K562 (cell line): Measurements from ENCODE around the gene WTAP. TPM values are rescaled to one million over a fixed set of nuclear protein-coding genes. Genes with fewer than 3 reads are reported as not detected.

ENCODE experiments used
- CXXC5 ChIP-seq: fragments of 250-450 bp; sonication (Bioruptor Pico); IDR thresholded peaks from 2 replicates; pipeline ENCODE4 v1.8.0; 2022; ENCODE audit warnings: inconsistent platforms, mild to moderate bottlenecking, moderate library complexity
- EP300 ChIP-seq: IDR thresholded peaks from 2 replicates; pipeline ENCODE4 v1.6.1; 2012; ENCODE audit warnings: low read length, improper control_type of control experiment
- ETV1 ChIP-seq: fragments of 450-650 bp; conservative IDR thresholded peaks from 2 replicates; pipeline ENCODE4 v1.6.1; 2016; ENCODE audit warnings: missing genetic modification characterization, control low read depth, low read depth, missing compliant biosample characterization
- FOXJ2 ChIP-seq: fragments of 200-800 bp; sonication (Bioruptor generic); IDR thresholded peaks from 2 replicates; pipeline ENCODE4 v1.6.1; 2016; ENCODE audit warnings: missing genetic modification characterization, missing compliant biosample characterization
- KDM4B ChIP-seq, 2 experiments: fragments of 450-650 bp in 1 of 2; sonication (generic) in 1 of 2; IDR thresholded peaks; 2 replicates each; pipeline ENCODE4 v1.6.1; 2016 to 2017; ENCODE audit warnings: borderline replicate concordance in 2 of 2, antibody characterized with exemption in 1 of 2, low read depth in 1 of 2, mild to moderate bottlenecking in 1 of 2
- MTF1 ChIP-seq: fragments of 250-450 bp; sonication (Bioruptor Pico); IDR thresholded peaks from 2 replicates; pipeline ENCODE4 v1.9.0; 2021; ENCODE audit warnings: moderate library complexity, mild to moderate bottlenecking, inconsistent platforms, borderline replicate concordance
- OTX1 ChIP-seq: fragments of 450-650 bp; formaldehyde crosslinking; IDR thresholded peaks from 2 replicates; pipeline ENCODE4 v1.4.0; 2022; ENCODE audit warnings: mild to moderate bottlenecking
- POU5F1 ChIP-seq: fragments of 150-350 bp; IDR thresholded peaks from 2 replicates; pipeline ENCODE4 v1.6.1; 2014; ENCODE audit warnings: borderline replicate concordance, low read length, low read depth, mild to moderate bottlenecking; ENCODE audit not compliant: partially characterized antibody
- SRSF9 ChIP-seq: fragments of 200-400 bp; formaldehyde crosslinking; IDR thresholded peaks from 2 replicates; pipeline ENCODE4 v1.6.1; 2017; ENCODE audit warnings: low read depth, low read length, borderline replicate concordance
- YBX1 ChIP-seq: fragments of 450-650 bp; IDR thresholded peaks from 2 replicates; pipeline ENCODE4 v1.7.1; 2016; ENCODE audit warnings: mild to moderate bottlenecking
- ZBTB11 ChIP-seq, 3 experiments: fragments of 200-800 bp in 1 of 3; fragments of 250-450 bp in 1 of 3; fragments of 450-650 bp in 1 of 3; sonication (Bioruptor Pico) in 1 of 3; sonication (Bioruptor generic) in 1 of 3; formaldehyde crosslinking in 1 of 3; IDR thresholded peaks; 2 replicates each; pipeline versions ENCODE4 v1.6.1 to v1.8.0; 2016 to 2022; ENCODE audit warnings: mild to moderate bottlenecking in 2 of 3, missing genetic modification characterization in 2 of 3, missing compliant biosample characterization in 1 of 3, moderate library complexity in 1 of 3
- ZKSCAN1 ChIP-seq: fragments of 150-350 bp; IDR thresholded peaks from 2 replicates; pipeline ENCODE4 v1.6.1; 2016; ENCODE audit warnings: low read depth, low read length
- ZNF766 ChIP-seq: fragments of 200-800 bp; sonication (Bioruptor generic); conservative IDR thresholded peaks from 2 replicates; pipeline ENCODE4 v1.6.1; 2016; ENCODE audit warnings: missing genetic modification characterization, missing compliant biosample characterization
- ZNF79 ChIP-seq: fragments of 250-450 bp; sonication (Bioruptor Pico); IDR thresholded peaks from 2 replicates; pipeline ENCODE4 v1.4.0; 2020; ENCODE audit warnings: low read depth, mild to moderate bottlenecking, moderate library complexity
- polyA plus RNA-seq, 8 experiments: library from polyadenylated mRNA; depleted of rRNA in 4 of 8; stranded (reverse) in 5 of 8; unstranded in 3 of 8; fragments of >200 nt; fragmentation: Nextera tagmentation in 2 of 8; fragmentation: Illumina TruSeq in 1 of 8; extraction: Ambion mirVana in 2 of 8; extraction: Trizol in 1 of 8; gene quantifications; 2 replicates each; pipeline versions ENCODE4 v1.2.1 to v1.2.3, GENCODE V29; 2011 to 2014; ENCODE audit warnings: inconsistent platforms in 1 of 8, missing spikeins in 1 of 8
- total RNA-seq, 7 experiments: library from RNA; depleted of rRNA in 6 of 7; stranded (reverse); fragments of >200 nt in 6 of 7; fragmentation: Illumina TruSeq in 2 of 7; extraction: Trizol in 2 of 7; gene quantifications; 2 replicates each; pipeline versions ENCODE4 v1.2.1 to v1.2.3, GENCODE V29; 2011 to 2021; ENCODE audit warnings: low replicate concordance in 1 of 7
- TF ChIP-seq, protein P1 (sequence below), 2 experiments: fragments of 450-650 bp; formaldehyde crosslinking in 1 of 2; IDR thresholded peaks; 2 replicates each; pipeline versions ENCODE4 v1.4.0 to v1.6.1; 2014 to 2020; ENCODE audit warnings: mild to moderate bottlenecking in 2 of 2, borderline replicate concordance in 1 of 2, low read depth in 1 of 2

Gene WTAP
- total and polyA plus RNA-seq, 9 of the 15 experiments (the other 6 are each of a cell fraction or from before 2014, with no cell fraction given): 52.4 to 156 (median 110) TPM

- TF ChIP-seq ZBTB11 (CRISPR knock-in tag; IDR thresholded peaks at IDR 0.05) (peak in 1 of 3 experiments; percentile 87; a peak in 2 of 6 replicates), POU5F1 (no peak), KDM4B (IDR thresholded peaks at IDR 0.05; ENCODE audit: borderline replicate concordance in 2 of 2, low read depth in 1 of 2) (peak in 1 of 2 experiments; percentile 61; a peak in 1 of 4 replicates), OTX1 (CRISPR knock-in tag) (peak; percentile 79; the same call in 1 of the 2 replicates), CXXC5 (CRISPR knock-in tag) (no peak; the same call in 1 of the 2 replicates), ETV1 (tag) (peak; percentile 22; the same call in 1 of the 2 replicates), ZNF766 (CRISPR knock-in tag) (peak; percentile 77; the same call in 1 of the 2 replicates), MTF1 (CRISPR knock-in tag) (peak; percentile 49; the same call in 1 of the 2 replicates), YBX1 (no peak), ZKSCAN1 (no peak), ZNF79 (no peak), SRSF9 (no peak), EP300 (peak; percentile 73), FOXJ2 (tag) (peak; percentile 93)
- TF ChIP-seq, protein P1, sequence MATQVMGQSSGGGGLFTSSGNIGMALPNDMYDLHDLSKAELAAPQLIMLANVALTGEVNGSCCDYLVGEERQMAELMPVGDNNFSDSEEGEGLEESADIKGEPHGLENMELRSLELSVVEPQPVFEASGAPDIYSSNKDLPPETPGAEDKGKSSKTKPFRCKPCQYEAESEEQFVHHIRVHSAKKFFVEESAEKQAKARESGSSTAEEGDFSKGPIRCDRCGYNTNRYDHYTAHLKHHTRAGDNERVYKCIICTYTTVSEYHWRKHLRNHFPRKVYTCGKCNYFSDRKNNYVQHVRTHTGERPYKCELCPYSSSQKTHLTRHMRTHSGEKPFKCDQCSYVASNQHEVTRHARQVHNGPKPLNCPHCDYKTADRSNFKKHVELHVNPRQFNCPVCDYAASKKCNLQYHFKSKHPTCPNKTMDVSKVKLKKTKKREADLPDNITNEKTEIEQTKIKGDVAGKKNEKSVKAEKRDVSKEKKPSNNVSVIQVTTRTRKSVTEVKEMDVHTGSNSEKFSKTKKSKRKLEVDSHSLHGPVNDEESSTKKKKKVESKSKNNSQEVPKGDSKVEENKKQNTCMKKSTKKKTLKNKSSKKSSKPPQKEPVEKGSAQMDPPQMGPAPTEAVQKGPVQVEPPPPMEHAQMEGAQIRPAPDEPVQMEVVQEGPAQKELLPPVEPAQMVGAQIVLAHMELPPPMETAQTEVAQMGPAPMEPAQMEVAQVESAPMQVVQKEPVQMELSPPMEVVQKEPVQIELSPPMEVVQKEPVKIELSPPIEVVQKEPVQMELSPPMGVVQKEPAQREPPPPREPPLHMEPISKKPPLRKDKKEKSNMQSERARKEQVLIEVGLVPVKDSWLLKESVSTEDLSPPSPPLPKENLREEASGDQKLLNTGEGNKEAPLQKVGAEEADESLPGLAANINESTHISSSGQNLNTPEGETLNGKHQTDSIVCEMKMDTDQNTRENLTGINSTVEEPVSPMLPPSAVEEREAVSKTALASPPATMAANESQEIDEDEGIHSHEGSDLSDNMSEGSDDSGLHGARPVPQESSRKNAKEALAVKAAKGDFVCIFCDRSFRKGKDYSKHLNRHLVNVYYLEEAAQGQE (IDR thresholded peaks at IDR 0.05; ENCODE audit: borderline replicate concordance): no peak
- TF ChIP-seq, protein P1 (CRISPR knock-in tag; IDR thresholded peaks at IDR 0.05; ENCODE audit: low read depth): peak; percentile 12; the same call in 1 of the 2 replicates
Measured at GRCh38 chr6:159789377-159790148, 62.3 kb downstream of the WTAP start, which contains the start of gene TCP1 (continued).
